ENCODE results near the gene WDR45B.

- TF ChIP-seq CTCF (conservative IDR thresholded peaks at IDR 0.05) (no peak), ZFX (IDR thresholded peaks at IDR 0.05) (no peak)
Measured at GRCh38 chr17:82631544-82631943, 16.7 kb downstream of the WDR45B start.

Measured in C4-2B (cell line).